ENCODE data around the gene PRH1.

PRH1 gene

DNA sequence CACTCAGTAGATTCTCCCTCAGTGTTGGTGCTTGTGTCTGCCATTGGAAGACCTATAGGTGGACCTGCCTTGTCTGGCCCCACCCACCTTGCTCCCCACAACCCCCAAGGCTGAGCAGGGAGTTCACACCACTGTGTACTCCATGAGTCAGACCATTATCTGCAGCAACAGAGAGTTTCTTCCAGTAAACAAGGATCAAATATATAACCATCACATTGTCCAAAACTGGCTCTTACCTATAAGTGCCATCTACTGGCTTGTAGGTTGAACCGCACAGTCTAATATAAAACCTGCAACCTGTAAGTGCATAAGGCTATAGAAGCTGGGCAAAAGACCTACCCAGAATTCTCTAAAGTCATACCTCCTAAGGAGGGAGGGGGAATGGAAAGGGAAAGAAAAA lies 17.4 kb upstream of the PRH1 start:
- Histone ChIP-seq H3K4me3 (no peak overlapping the region), H3K27ac (no peak overlapping the region)
- TF ChIP-seq, protein P1, sequence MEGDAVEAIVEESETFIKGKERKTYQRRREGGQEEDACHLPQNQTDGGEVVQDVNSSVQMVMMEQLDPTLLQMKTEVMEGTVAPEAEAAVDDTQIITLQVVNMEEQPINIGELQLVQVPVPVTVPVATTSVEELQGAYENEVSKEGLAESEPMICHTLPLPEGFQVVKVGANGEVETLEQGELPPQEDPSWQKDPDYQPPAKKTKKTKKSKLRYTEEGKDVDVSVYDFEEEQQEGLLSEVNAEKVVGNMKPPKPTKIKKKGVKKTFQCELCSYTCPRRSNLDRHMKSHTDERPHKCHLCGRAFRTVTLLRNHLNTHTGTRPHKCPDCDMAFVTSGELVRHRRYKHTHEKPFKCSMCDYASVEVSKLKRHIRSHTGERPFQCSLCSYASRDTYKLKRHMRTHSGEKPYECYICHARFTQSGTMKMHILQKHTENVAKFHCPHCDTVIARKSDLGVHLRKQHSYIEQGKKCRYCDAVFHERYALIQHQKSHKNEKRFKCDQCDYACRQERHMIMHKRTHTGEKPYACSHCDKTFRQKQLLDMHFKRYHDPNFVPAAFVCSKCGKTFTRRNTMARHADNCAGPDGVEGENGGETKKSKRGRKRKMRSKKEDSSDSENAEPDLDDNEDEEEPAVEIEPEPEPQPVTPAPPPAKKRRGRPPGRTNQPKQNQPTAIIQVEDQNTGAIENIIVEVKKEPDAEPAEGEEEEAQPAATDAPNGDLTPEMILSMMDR (IDR thresholded peaks at IDR 0.05): no peak
- no peak for DNase-seq (ENCODE audit: low spot score)

DNA sequence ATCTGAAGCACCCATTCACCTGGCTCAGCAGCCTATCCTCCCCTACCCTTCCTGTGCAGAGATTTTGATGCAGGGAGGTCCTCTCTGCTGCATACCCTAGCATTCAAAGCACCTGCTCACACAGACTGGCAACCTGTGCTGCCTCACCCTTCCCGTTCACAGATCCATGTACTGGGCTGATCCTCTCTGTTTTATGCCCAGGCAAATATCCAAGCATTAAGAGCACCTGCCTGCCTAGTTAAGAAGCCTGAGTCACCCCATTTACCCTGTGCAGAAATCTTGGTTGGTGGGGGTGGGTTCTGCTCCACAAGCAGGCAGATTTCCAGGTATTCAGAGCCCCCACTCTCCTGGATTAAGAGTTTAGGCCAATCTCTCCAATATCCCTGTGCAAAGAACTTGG lies 16.9 kb upstream of the PRH1 start:
- TF ChIP-seq, protein P1 (IDR thresholded peaks at IDR 0.05): no peak
- Histone ChIP-seq H3K27ac (no peak overlapping the region), H3K4me3 (no peak overlapping the region)

DNA sequence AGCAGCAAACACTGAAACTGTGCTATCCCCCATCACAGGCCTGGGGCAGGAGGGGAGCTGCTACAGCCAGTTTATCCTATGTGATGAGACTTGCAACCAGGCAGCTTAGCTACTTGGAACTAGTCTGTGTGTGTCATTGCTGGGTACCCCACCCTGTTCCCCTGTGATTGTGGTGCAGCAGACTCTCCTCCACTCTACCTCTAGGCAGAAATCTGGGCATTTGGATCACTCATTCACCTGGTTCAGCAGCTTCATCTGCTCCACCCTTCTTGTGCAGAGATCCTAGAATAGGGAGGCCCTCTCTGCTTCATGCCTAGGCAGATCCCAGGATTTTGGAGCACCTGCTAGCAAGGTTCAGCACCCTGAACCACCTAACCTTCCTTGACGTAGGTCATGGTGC lies 16.5 kb upstream of the PRH1 start:
- no peak overlapping the region for H3K27ac ChIP-seq
- TF ChIP-seq, protein P1 (IDR thresholded peaks at IDR 0.05): no peak
- no peak for DNase-seq (ENCODE audit: low spot score)
- H3K4me3 ChIP-seq: no peak overlapping the region

More for the DNA sequence above, 16.9 kb upstream of the PRH1 start:
- no peak for DNase-seq (ENCODE audit: low spot score)

DNA sequence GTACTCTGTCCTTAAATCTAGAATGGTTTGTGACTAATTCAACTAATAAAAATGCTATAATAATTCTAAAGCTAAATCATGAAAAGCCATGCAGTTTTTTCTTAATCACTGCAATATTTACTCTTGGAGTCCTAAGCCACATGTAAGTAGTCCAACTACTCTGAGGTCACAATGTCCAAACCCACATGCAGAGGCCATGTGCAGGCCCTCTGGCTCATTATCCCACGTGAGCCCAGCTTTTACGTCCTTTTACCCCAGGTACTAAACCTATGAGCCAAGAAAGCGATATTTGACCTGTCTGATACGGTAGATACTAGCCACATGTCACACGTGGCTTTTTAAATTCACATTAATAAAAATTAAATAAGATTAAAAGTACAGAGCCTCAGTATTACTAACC lies 12.8 kb upstream of the PRH1 start:
- no peak overlapping the region for H3K4me3 ChIP-seq
- TF ChIP-seq, protein P1 (IDR thresholded peaks at IDR 0.05): no peak
- DNase-seq (ENCODE audit: low spot score): no peak

DNA sequence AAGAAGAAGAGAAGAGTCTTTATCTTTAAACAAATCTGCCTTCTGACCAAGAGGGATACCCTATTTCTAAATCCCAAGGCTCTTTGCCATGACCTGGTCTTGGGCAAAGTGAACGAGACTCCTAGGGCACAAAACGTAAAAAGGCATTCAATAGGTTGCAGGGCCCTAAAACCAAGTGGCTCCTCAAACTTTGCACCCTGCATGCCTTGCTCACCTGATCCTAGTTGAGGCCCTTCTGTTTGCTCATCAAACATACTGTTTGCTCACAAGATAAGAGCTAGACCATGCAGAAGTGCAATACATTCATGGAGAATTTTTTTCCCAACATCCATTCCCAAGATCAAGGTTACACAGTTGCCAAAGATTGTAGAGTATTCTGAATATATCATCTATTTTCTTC lies 7.9 kb upstream of the PRH1 start:
- TF ChIP-seq, protein P1 (IDR thresholded peaks at IDR 0.05): no peak
- no peak overlapping the region for H3K27ac ChIP-seq
- no peak for DNase-seq (ENCODE audit: low spot score)
- H3K4me3 ChIP-seq: no peak overlapping the region

More for the DNA sequence above, 12.8 kb upstream of the PRH1 start:
- no peak overlapping the region for H3K27ac ChIP-seq

DNA sequence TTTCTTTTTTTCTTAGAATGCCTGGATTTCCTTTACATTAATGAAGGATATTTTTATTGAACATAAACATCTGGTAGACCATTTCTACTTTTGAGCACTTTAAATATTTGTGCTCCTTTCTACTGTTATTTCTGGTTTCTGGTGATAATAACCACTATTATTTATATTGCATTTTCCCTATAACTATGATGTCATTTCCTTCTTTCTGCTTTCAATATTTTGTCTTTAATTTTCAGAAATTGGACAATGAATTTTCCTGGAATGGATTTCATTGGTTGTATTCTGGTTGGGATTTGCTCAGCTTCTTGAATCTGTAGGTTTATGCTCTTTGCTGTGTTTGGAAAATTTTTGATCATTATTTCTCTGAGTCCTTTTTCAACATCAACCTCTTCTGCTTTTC lies 5.2 kb upstream of the PRH1 start:
- no peak overlapping the region for H3K4me3 ChIP-seq
- TF ChIP-seq, protein P1 (IDR thresholded peaks at IDR 0.05): no peak
- no peak for DNase-seq (ENCODE audit: low spot score)
- H3K27ac ChIP-seq: no peak overlapping the region

DNA sequence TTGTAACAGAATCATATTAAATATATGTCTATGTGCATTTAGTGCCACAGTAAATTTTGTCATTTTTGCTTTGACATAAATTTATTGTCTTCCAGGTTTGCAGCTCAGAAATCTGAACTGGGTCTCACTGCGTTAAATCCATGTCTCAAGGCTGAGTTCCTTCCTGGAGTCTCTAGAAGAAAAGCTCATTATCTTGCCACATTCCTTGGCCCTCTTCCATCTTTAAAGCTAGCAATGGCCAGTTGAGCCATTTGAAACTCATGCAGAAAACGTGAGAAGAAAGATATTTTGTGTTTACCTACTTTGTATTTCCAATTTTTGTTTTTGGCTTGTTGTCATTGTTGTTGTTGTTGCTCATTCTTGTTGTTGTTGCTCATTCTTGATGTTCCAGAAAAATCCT lies 10.7 kb downstream of the PRH1 start:
- Histone ChIP-seq H3K4me3 (no peak overlapping the region), H3K27ac (no peak overlapping the region)
- no peak for DNase-seq (ENCODE audit: low spot score)
- TF ChIP-seq, protein P1 (IDR thresholded peaks at IDR 0.05): no peak
